Muscle layer of duodenum (tissue), 2 donors: Measurements from ENCODE around the gene DUSP22.

Source experiments
- H3K27ac ChIP-seq: one replicate; pipeline ENCODE4 v1.7.0; 2013; ENCODE audit warnings: mild to moderate bottlenecking, low read length
- H3K27me3 ChIP-seq: one replicate; pipeline ENCODE4 v1.7.0; 2013; ENCODE audit warnings: low read depth, mild to moderate bottlenecking, control low read depth, low read length
- H3K36me3 ChIP-seq, 2 donors: one replicate each; pipeline ENCODE4 v1.7.0; 2013; ENCODE audit warnings: low read length in 2 of 2, control low read depth in 1 of 2, mild to moderate bottlenecking in 1 of 2; ENCODE audit not compliant: insufficient read depth in 2 of 2, control insufficient read depth in 1 of 2
- H3K4me1 ChIP-seq, 2 donors: one replicate each; pipeline ENCODE4 v1.7.0; 2013; ENCODE audit warnings: low read length in 2 of 2, mild to moderate bottlenecking in 2 of 2, control low read depth in 1 of 2, moderate library complexity in 1 of 2; ENCODE audit not compliant: insufficient read depth in 2 of 2, control insufficient read depth in 1 of 2
- H3K4me3 ChIP-seq, 2 donors: one replicate each; pipeline ENCODE4 v1.7.0; 2013; ENCODE audit warnings: low read length in 2 of 2, low read depth in 1 of 2, mild to moderate bottlenecking in 1 of 2
- H3K9me3 ChIP-seq, 2 donors: one replicate each; pipeline ENCODE4 v1.7.0; 2013; ENCODE audit warnings: low read length in 2 of 2, control low read depth in 1 of 2, mild to moderate bottlenecking in 1 of 2; ENCODE audit not compliant: control insufficient read depth in 1 of 2
- donor health status: healthy.

DUSP22 gene

GRCh38 chr6:257031-257725 lies 35.1 kb upstream of the DUSP22 start:
- no peaks in the 10 kb centered on the region for H3K4me1 ChIP-seq
- H3K36me3 ChIP-seq: no peaks in the 10 kb centered on the region
- no peaks in the 10 kb centered on the region for H3K9me3 ChIP-seq
- H3K27ac ChIP-seq: no peak overlapping the region
- no peaks in the 10 kb centered on the region for H3K27me3 ChIP-seq
- H3K4me3 ChIP-seq: no peak overlapping the region

GRCh38 chr6:257774-258173 lies 34.5 kb upstream of the DUSP22 start:
- Histone ChIP-seq H3K9me3 (no peaks in the 10 kb centered on the region), H3K27me3 (no peaks in the 10 kb centered on the region), H3K36me3 (no peaks in the 10 kb centered on the region), H3K27ac (no peak overlapping the region), H3K4me1 (no peaks in the 10 kb centered on the region), H3K4me3 (no peak overlapping the region)

GRCh38 chr6:259316-259715 lies 33.0 kb upstream of the DUSP22 start:
- no peaks in the 10 kb centered on the region for H3K9me3 ChIP-seq
- H3K27me3 ChIP-seq: no peaks in the 10 kb centered on the region
- H3K4me3 ChIP-seq: no peak overlapping the region
- H3K27ac ChIP-seq: no peak overlapping the region
- no peaks in the 10 kb centered on the region for H3K36me3 ChIP-seq
- H3K4me1 ChIP-seq: no peaks in the 10 kb centered on the region

- Histone ChIP-seq H3K9me3 (no peaks in the 10 kb centered on the region), H3K27me3 (no peaks in the 10 kb centered on the region), H3K4me1 (no peaks in the 10 kb centered on the region), H3K4me3 (no peak overlapping the region), H3K27ac (no peak overlapping the region), H3K36me3 (no peaks in the 10 kb centered on the region)
Measured at GRCh38 chr6:259901-260508, 32.3 kb upstream of the DUSP22 start.

DNA sequence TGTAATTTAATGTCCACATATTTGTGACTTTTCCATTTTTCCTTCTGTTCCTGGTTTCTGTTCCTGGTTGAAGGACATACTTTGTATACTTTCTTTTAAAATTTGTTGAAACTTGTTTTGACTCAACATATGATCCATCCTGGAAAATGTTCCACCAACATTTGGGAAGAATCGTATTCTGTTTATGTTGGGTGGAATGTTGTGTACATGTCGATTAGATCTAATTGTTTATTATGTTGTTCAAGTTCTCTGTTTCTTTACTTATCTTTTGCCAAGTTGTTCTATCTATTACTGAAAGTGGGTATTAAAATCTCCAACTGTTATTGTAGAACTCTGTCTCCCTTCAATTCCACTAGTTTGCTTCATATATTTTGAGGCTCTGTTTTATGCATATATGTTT lies 27.7 kb upstream of the DUSP22 start:
- Histone ChIP-seq H3K27ac (no peak overlapping the region), H3K9me3 (no peaks in the 10 kb centered on the region), H3K27me3 (no peaks in the 10 kb centered on the region), H3K4me1 (no peaks in the 10 kb centered on the region), H3K4me3 (no peak overlapping the region), H3K36me3 (no peaks in the 10 kb centered on the region)

GRCh38 chr6:268394-268935 lies 23.8 kb upstream of the DUSP22 start:
- Histone ChIP-seq H3K27ac (no peak overlapping the region), H3K4me3 (no peak overlapping the region), H3K9me3 (no peaks in the 10 kb centered on the region), H3K27me3 (no peaks in the 10 kb centered on the region), H3K4me1 (no peaks in the 10 kb centered on the region), H3K36me3 (no peaks in the 10 kb centered on the region)

DNA sequence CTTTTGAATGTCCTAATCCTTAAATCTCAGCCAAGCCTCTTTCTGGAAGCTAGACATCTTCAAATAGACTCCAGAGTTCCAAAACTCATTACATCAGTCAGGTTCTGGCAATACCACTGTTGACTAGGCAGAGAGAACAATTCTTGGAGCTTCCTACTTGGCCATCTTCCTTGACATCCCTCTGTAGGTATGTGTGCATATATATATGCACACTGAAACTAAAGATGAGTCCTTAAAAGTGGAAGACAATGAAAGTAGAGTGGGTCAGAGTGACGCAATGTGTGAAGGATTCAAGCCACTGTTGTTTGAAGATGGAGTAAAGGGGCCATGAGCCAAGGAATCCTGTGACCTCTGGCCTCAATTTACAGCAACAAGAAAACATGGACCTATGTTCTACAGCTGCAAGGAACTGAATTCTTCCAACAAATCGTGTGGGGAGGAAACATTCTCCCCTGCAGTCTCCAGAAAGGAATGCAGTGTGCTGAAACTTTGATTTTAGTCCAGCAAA lies 18.7 kb upstream of the DUSP22 start:
- no peak overlapping the region for H3K4me3 ChIP-seq
- no peaks in the 10 kb centered on the region for H3K4me1 ChIP-seq
- H3K27me3 ChIP-seq: no peaks in the 10 kb centered on the region
- H3K9me3 ChIP-seq: no peaks in the 10 kb centered on the region
- no peaks in the 10 kb centered on the region for H3K36me3 ChIP-seq
- H3K27ac ChIP-seq: no peak overlapping the region

DNA sequence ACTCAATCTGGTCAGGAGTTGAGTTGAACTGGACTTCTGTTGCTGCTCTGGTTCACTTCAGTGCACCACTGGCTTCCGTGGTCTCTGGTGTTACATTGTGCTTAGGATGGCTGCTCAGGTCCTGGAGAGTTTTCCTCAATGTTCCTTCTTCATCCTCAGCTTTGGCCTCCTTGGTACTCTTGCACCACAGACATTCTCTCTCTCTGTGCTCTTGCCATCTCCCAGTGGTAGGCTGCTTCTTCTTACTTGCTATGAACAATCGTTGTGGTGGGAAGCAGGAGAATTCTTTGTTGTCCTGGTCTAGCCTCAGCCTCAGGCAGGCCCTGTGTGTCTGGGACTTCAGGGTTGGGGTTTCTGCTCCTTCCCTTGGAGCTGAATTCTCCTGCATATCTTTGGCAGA lies 14.5 kb upstream of the DUSP22 start:
- H3K9me3 ChIP-seq: no peaks in the 10 kb centered on the region
- no peaks in the 10 kb centered on the region for H3K36me3 ChIP-seq
- no peaks in the 10 kb centered on the region for H3K4me1 ChIP-seq
- no peak overlapping the region for H3K27ac ChIP-seq
- no peaks in the 10 kb centered on the region for H3K27me3 ChIP-seq
- H3K4me3 ChIP-seq: no peak overlapping the region

GRCh38 chr6:278494-278893 lies 13.8 kb upstream of the DUSP22 start:
- Histone ChIP-seq H3K27ac (no peak overlapping the region), H3K27me3 (no peaks in the 10 kb centered on the region), H3K9me3 (no peaks in the 10 kb centered on the region), H3K4me3 (no peak overlapping the region), H3K4me1 (no peaks in the 10 kb centered on the region), H3K36me3 (no peaks in the 10 kb centered on the region)

DNA sequence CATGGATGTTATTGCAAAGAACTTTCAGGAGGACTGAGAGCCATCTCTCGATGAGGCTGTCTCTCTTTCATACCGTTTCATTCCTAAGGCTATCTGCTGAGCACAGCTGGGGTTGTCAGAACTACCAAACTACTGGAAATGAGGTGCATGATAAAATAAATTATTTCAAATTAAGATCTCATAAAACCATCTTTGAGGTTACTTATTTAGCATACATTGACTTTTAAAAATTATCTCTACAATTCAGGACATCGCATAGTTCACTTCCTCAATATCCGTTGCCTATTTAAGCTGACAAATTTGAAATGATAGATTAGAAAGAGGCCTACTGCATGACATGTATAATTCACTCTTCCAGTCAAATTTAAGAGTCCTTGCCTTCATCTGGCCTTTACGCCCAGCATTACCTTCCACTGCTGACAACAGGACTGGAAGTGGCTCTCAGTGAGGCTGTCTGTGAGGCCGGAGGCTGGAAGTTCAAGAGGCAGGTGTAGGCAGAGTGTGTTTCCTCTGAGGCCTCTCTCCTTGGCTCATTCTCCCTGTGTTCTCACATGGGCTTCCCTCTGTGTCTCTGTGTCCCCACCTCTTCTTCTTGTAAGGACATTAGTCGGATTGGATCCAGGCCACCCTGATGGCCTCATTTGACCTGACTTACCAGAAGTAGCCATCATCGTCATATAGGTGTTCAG lies 12.8 kb upstream of the DUSP22 start:
- H3K4me1 ChIP-seq: no peaks in the 10 kb centered on the region
- H3K27me3 ChIP-seq: no peaks in the 10 kb centered on the region
- H3K36me3 ChIP-seq: no peaks in the 10 kb centered on the region
- H3K9me3 ChIP-seq: no peaks in the 10 kb centered on the region
- no peak overlapping the region for H3K27ac ChIP-seq
- H3K4me3 ChIP-seq: no peak overlapping the region

- Histone ChIP-seq H3K4me1 (no peaks in the 10 kb centered on the region), H3K4me3 (no peak overlapping the region), H3K27ac (no peak overlapping the region), H3K9me3 (no peaks in the 10 kb centered on the region), H3K36me3 (no peaks in the 10 kb centered on the region), H3K27me3 (no peaks in the 10 kb centered on the region)
Measured at GRCh38 chr6:280775-281468, 11.4 kb upstream of the DUSP22 start.
